HG03558 (cell line): ENCODE measurements around the gene PLA2G4B.

Experiments used
- ATAC-seq: cut with Tn5 transposase; IDR thresholded peaks from one replicate; pipeline ENCODE4 v1.9.1; 2021; ENCODE audit warnings: moderate number of reproducible peaks; ENCODE audit not compliant: unreplicated experiment; ENCODE audit errors: extremely low read depth

The PLA2G4B gene

GRCh38 chr15:41838400-41838897 is at the start of gene PLA2G4B:
PLA2G4B (plus strand) TSS chr15:41838847; CDS start chr15:41838914, 67 bp downstream.
- ATAC-seq, result no peak

- no peak for ATAC-seq
Observed at GRCh38 chr15:41789236-41789635, 49.4 kb upstream of the PLA2G4B start.

- ATAC-seq, result no peak
Observed at GRCh38 chr15:41789662-41790061, 49.0 kb upstream of the PLA2G4B start.

GRCh38 chr15:41790169-41790568 is 48.5 kb upstream of the PLA2G4B start:
- ATAC-seq, result no peak

GRCh38 chr15:41790756-41791546 is 47.7 kb upstream of the PLA2G4B start:
- no peak for ATAC-seq

- ATAC-seq, result no peak
Observed at GRCh38 chr15:41791547-41791937, 47.1 kb upstream of the PLA2G4B start.

GRCh38 chr15:41792000-41792637 is 46.5 kb upstream of the PLA2G4B start:
- no peak for ATAC-seq

- ATAC-seq, result no peak
Observed at GRCh38 chr15:41794081-41794480, 44.6 kb upstream of the PLA2G4B start.

- no peak for ATAC-seq
Observed at GRCh38 chr15:41795996-41796856, 42.4 kb upstream of the PLA2G4B start.

GRCh38 chr15:41797201-41797944 is 41.3 kb upstream of the PLA2G4B start:
- no peak for ATAC-seq

GRCh38 chr15:41798607-41799487 is 39.8 kb upstream of the PLA2G4B start:
- ATAC-seq, result no peak

GRCh38 chr15:41799488-41799805 is 39.2 kb upstream of the PLA2G4B start:
- no peak for ATAC-seq

GRCh38 chr15:41801185-41801584 is 37.5 kb upstream of the PLA2G4B start:
- ATAC-seq, result no peak

- ATAC-seq, result no peak
Observed at GRCh38 chr15:41801850-41802455, 36.7 kb upstream of the PLA2G4B start.

- no peak for ATAC-seq
Observed at GRCh38 chr15:41804361-41804760, 34.3 kb upstream of the PLA2G4B start.

GRCh38 chr15:41804916-41805666 is 33.6 kb upstream of the PLA2G4B start:
- no peak for ATAC-seq

- no peak for ATAC-seq
Observed at GRCh38 chr15:41805711-41806110, 32.9 kb upstream of the PLA2G4B start.
